H1 (cell line): ENCODE measurements around the gene MYOM1. TPM values are rescaled to one million over a fixed set of nuclear protein-coding genes. Genes with fewer than 3 reads are reported as not detected.

Experiments used
- CTCF ChIA-PET: fragments of 300-600 bp; sonication (Branson Sonifier 250); formaldehyde crosslinking; loops from one replicate; lab custom pipeline; 2021; ENCODE audit not compliant: partially characterized antibody; lab: Charles Lee
- POLR2A ChIA-PET: fragments of 300-600 bp; sonication (Branson Sonifier 250); formaldehyde crosslinking; loops from one replicate; lab custom pipeline; 2021; ENCODE audit warnings: inconsistent platforms; ENCODE audit not compliant: partially characterized antibody; lab: Charles Lee
- DNase-seq, 2 experiments: peaks; one replicate each; pipeline versions ENCODE4 v3.0.0 to v3.0.0-alpha.2; 2010 to 2022; ENCODE audit warnings: low spot score in 2 of 2, low read depth in 1 of 2, mixed read lengths in 1 of 2
- FAIRE-seq: peaks from 2 replicates; lab custom pipeline; 2011; peaks lifted over from hg19 to GRCh38; lab: Jason Lieb, UNC
- H2AFZ ChIP-seq: 2 replicates; pipeline ENCODE4 v1.8.1; 2012; ENCODE audit warnings: low read length, inconsistent platforms
- H2AK5ac ChIP-seq: 2 replicates; pipeline ENCODE4 v1.6.1; 2013; ENCODE audit warnings: low read depth, low read length
- H2BK120ac ChIP-seq: replicated peaks from 2 replicates; pipeline ENCODE3; 2013; ENCODE audit warnings: low read depth, low read length, inconsistent platforms
- H2BK12ac ChIP-seq: 2 replicates; pipeline ENCODE4 v1.6.1; 2013; ENCODE audit warnings: low read depth, low read length
- H2BK15ac ChIP-seq: 2 replicates; pipeline ENCODE4 v1.6.1; 2013; ENCODE audit warnings: low read length
- H2BK20ac ChIP-seq: 2 replicates; pipeline ENCODE4 v1.6.1; 2013; ENCODE audit warnings: low read length
- H2BK5ac ChIP-seq: 2 replicates; pipeline ENCODE4 v1.6.1; 2013; ENCODE audit warnings: low read depth, low read length
- H3K14ac ChIP-seq: 2 replicates; pipeline ENCODE4 v1.6.1; 2013; ENCODE audit warnings: inconsistent platforms; ENCODE audit not compliant: insufficient read length
- H3K18ac ChIP-seq: 2 replicates; pipeline ENCODE4 v1.6.1; 2013; ENCODE audit warnings: low read length; ENCODE audit errors: extremely low read depth
- H3K23ac ChIP-seq: 2 replicates; pipeline ENCODE4 v1.6.1; 2013; ENCODE audit warnings: inconsistent platforms; ENCODE audit not compliant: insufficient read length
- H3K23me2 ChIP-seq: 2 replicates; pipeline ENCODE4 v1.6.1; 2013; ENCODE audit warnings: low read depth, low read length
- H3K27ac ChIP-seq: 2 replicates; pipeline ENCODE4 v1.6.1; 2011; ENCODE audit warnings: low read depth, low read length, inconsistent platforms
- H3K27me3 ChIP-seq, 4 experiments: replicated peaks in 1 of 4; 1 replicate in 1 of 4; 2 replicates in 3 of 4; pipeline versions ENCODE4 v1.6.1 to v1.8.1; 2011 to 2013; ENCODE audit warnings: low read length in 3 of 4, mild to moderate bottlenecking in 3 of 4, inconsistent platforms in 2 of 4, mixed read lengths in 2 of 4, moderate library complexity in 1 of 4; ENCODE audit not compliant: control insufficient read depth in 3 of 4, insufficient read depth in 3 of 4; ENCODE audit errors: extremely low read depth in 1 of 4
- H3K36me3 ChIP-seq, 4 experiments: 2 replicates each; pipeline versions ENCODE4 v1.6.1 to v1.8.1; 2011 to 2013; ENCODE audit warnings: mild to moderate bottlenecking in 4 of 4, low read length in 3 of 4, moderate library complexity in 2 of 4, control low read depth in 1 of 4, inconsistent platforms in 1 of 4; ENCODE audit not compliant: insufficient read depth in 4 of 4, control insufficient read depth in 2 of 4
- H3K4ac ChIP-seq: replicated peaks from 2 replicates; pipeline ENCODE3; 2013; ENCODE audit warnings: low read length, low read depth, mixed read lengths, inconsistent platforms; ENCODE audit not compliant: insufficient read length
- H3K4me1 ChIP-seq, 4 experiments: replicated peaks in 1 of 4; 1 replicate in 1 of 4; 2 replicates in 3 of 4; pipeline versions ENCODE4 v1.6.1 to v1.8.1; 2011 to 2013; ENCODE audit warnings: low read length in 3 of 4, inconsistent platforms in 2 of 4, mixed read lengths in 1 of 4; ENCODE audit not compliant: insufficient read depth in 4 of 4, control insufficient read depth in 3 of 4
- H3K4me2 ChIP-seq, 2 experiments: 2 replicates each; pipeline versions ENCODE4 v1.6.1 to v1.8.1; 2011 to 2013; ENCODE audit warnings: low read depth in 2 of 2, low read length in 2 of 2, control low read depth in 1 of 2, inconsistent platforms in 1 of 2, mild to moderate bottlenecking in 1 of 2; ENCODE audit not compliant: insufficient read depth in 1 of 2
- H3K4me3 ChIP-seq, 4 experiments: fragments of 200-600, 300-600 bp in 1 of 4; sonication (generic), shearing (Covaris generic), sonication (Bioruptor Twin) in 1 of 4; 2 replicates each; pipeline versions ENCODE4 v1.5.1 to v1.8.1; 2011 to 2016; ENCODE audit warnings: low read length in 4 of 4, low read depth in 3 of 4, control low read depth in 2 of 4, inconsistent platforms in 2 of 4, mild to moderate bottlenecking in 2 of 4, mixed read lengths in 1 of 4, moderate library complexity in 1 of 4; ENCODE audit not compliant: insufficient read depth in 2 of 4; ENCODE audit errors: extremely low read depth in 1 of 4
- H3K56ac ChIP-seq: replicated peaks from 2 replicates; pipeline ENCODE3; 2013; ENCODE audit warnings: low read depth, mild to moderate bottlenecking, mixed read lengths, low read length, inconsistent platforms; ENCODE audit not compliant: insufficient read length
- H3K79me1 ChIP-seq: 2 replicates; pipeline ENCODE4 v1.6.1; 2013; ENCODE audit warnings: low read depth, low read length, control low read depth
- H3K79me2 ChIP-seq, 2 experiments: 2 replicates each; pipeline versions ENCODE4 v1.6.1 to v1.8.1; 2012 to 2013; ENCODE audit warnings: low read length in 2 of 2, mild to moderate bottlenecking in 2 of 2, inconsistent platforms in 1 of 2; ENCODE audit not compliant: insufficient read depth in 2 of 2, control insufficient read depth in 1 of 2
- H3K9ac ChIP-seq, 4 experiments: replicated peaks in 1 of 4; 1 replicate in 1 of 4; 2 replicates in 3 of 4; pipeline versions ENCODE4 v1.6.1 to v1.8.1; 2011 to 2013; ENCODE audit warnings: low read depth in 3 of 4, low read length in 3 of 4, control low read depth in 2 of 4, mild to moderate bottlenecking in 2 of 4, moderate library complexity in 2 of 4, inconsistent platforms in 1 of 4; ENCODE audit errors: extremely low read depth in 1 of 4
- H3K9me3 ChIP-seq, 2 experiments: 2 replicates each; pipeline versions ENCODE4 v1.6.1 to v1.8.1; 2012 to 2013; ENCODE audit warnings: mild to moderate bottlenecking in 2 of 2, moderate library complexity in 2 of 2, control low read depth in 1 of 2, inconsistent platforms in 1 of 2, low read depth in 1 of 2, low read length in 1 of 2, mixed read lengths in 1 of 2; ENCODE audit not compliant: insufficient read depth in 2 of 2
- H4K20me1 ChIP-seq, 2 experiments: replicated peaks in 1 of 2; 2 replicates each; pipeline versions ENCODE3 to v1.8.1; 2011 to 2013; ENCODE audit warnings: inconsistent platforms in 2 of 2, low read length in 2 of 2, mild to moderate bottlenecking in 1 of 2; ENCODE audit not compliant: insufficient read depth in 2 of 2, control insufficient read depth in 1 of 2
- H4K5ac ChIP-seq: 2 replicates; pipeline ENCODE4 v1.6.1; 2013; ENCODE audit warnings: low read length, low read depth, mixed read lengths, inconsistent platforms; ENCODE audit not compliant: insufficient read length
- H4K8ac ChIP-seq: 2 replicates; pipeline ENCODE4 v1.8.0; 2013; ENCODE audit warnings: mild to moderate bottlenecking, moderate library complexity, low read length, inconsistent platforms; ENCODE audit not compliant: insufficient read depth; ENCODE audit errors: extremely low read depth
- H4K91ac ChIP-seq: replicated peaks from 2 replicates; pipeline ENCODE3; 2013; ENCODE audit warnings: low read length, mixed read lengths, inconsistent platforms; ENCODE audit not compliant: insufficient read length
- BACH1 ChIP-seq: IDR thresholded peaks from 2 replicates; pipeline ENCODE4 v1.6.1; 2012; ENCODE audit warnings: low read length, improper control_type of control experiment
- CBX5 ChIP-seq: fragments of 300-800, 300-1000 bp; sonication (generic); IDR thresholded peaks from 2 replicates; pipeline ENCODE4 v1.7.1; 2016; ENCODE audit warnings: antibody characterized with exemption, low read length, low read depth
- CBX8 ChIP-seq: fragments of 300-800, 300-1000 bp; sonication (generic); IDR thresholded peaks from 2 replicates; pipeline ENCODE4 v1.7.1; 2016; ENCODE audit warnings: low read depth, low read length, borderline replicate concordance
- KDM1A ChIP-seq: fragments of 200-600, 300-600 bp; sonication (generic); IDR thresholded peaks from 2 replicates; pipeline ENCODE4 v1.7.1; 2016; ENCODE audit warnings: mild to moderate bottlenecking, low read length, borderline replicate concordance
- POLR2AphosphoS5 ChIP-seq: IDR thresholded peaks from 2 replicates; pipeline ENCODE4 v1.6.1; 2011; ENCODE audit warnings: low read depth, low read length
- RXRA ChIP-seq: IDR thresholded peaks from 2 replicates; pipeline ENCODE4 v1.6.1; 2011; ENCODE audit warnings: low read depth, mild to moderate bottlenecking, low read length, moderate library complexity; ENCODE audit not compliant: insufficient read depth
- SAP30 ChIP-seq: fragments of 300-600 bp; sonication (generic); IDR thresholded peaks from 2 replicates; pipeline ENCODE4 v1.7.1; 2012; ENCODE audit warnings: low read length, moderate library complexity, mild to moderate bottlenecking, inconsistent platforms; ENCODE audit not compliant: insufficient read depth, insufficient replicate concordance
- SIX5 ChIP-seq: IDR thresholded peaks from 2 replicates; pipeline ENCODE4 v1.6.1; 2011; ENCODE audit warnings: mild to moderate bottlenecking, low read depth, low read length
- TCF12 ChIP-seq: IDR thresholded peaks from 2 replicates; pipeline ENCODE4 v1.6.1; 2011; ENCODE audit warnings: low read depth, mild to moderate bottlenecking, low read length
- TEAD4 ChIP-seq: IDR thresholded peaks from 2 replicates; pipeline ENCODE4 v1.6.1; 2012; ENCODE audit warnings: low read depth, low read length, inconsistent platforms, mixed read lengths
- ZNF274 ChIP-seq: IDR thresholded peaks from 2 replicates; pipeline ENCODE4 v1.7.0; 2012; ENCODE audit warnings: low read length, borderline replicate concordance; ENCODE audit errors: extremely low read depth
- WGBS, 2 experiments: shearing (Covaris generic) in 1 of 2; methylation state at CpG; one replicate each; pipeline versions ENCODE4 v1.1.6 to v1.1.7; 2013 to 2015; ENCODE audit warnings: low lambda C conversion rate in 2 of 2, mixed read lengths in 2 of 2, inconsistent platforms in 1 of 2, low coverage in 1 of 2, missing lambda C conversion rate in 1 of 2; ENCODE audit not compliant: insufficient replicate concordance in 2 of 2, insufficient coverage in 1 of 2, insufficient read length in 1 of 2; ENCODE audit errors: extremely low coverage in 1 of 2, missing lambda C conversion rate in 1 of 2; 5-methylcytosine and 5-hydroxymethylcytosine counted together
- polyA plus RNA-seq, 7 experiments: library from polyadenylated mRNA; depleted of rRNA in 3 of 7; stranded (reverse) in 5 of 7; unstranded in 2 of 7; fragments of >200 nt in 5 of 7; fragments of 200-250 nt in 2 of 7; gene quantifications; 1 replicate in 5 of 7; 2 replicates in 1 of 7; 4 replicates in 1 of 7; pipeline versions ENCODE4 v1.2.1 to v1.2.3, GENCODE V29; 2011 to 2013; ENCODE audit warnings: missing spikeins in 2 of 7, mixed read lengths in 2 of 7
- total RNA-seq: library from RNA; stranded (reverse); fragmentation: NEBNext Ultra II Directional; extraction: Animal tissue kit (Norgen Biotek cat#: 25700); gene quantifications from 2 replicates; pipeline ENCODE4 v1.2.1, GENCODE V29; 2021
- TF ChIP-seq, protein P1 (sequence below), 3 experiments: IDR thresholded peaks; 1 replicate in 2 of 3; 2 replicates in 1 of 3; pipeline versions ENCODE4 v1.5.1 to v1.6.1; 2011; ENCODE audit warnings: low read length in 3 of 3, mild to moderate bottlenecking in 3 of 3, inconsistent platforms in 2 of 3, low read depth in 1 of 3, moderate library complexity in 1 of 3; ENCODE audit not compliant: insufficient read depth in 1 of 3; ENCODE audit errors: control extremely low read depth in 1 of 3

MYOM1 gene
- total and polyA plus RNA-seq, 2 of the 8 experiments (the other 6 are each of a cell fraction or from before 2014, with no cell fraction given) = 0.06 to 0.32 TPM

DNA sequence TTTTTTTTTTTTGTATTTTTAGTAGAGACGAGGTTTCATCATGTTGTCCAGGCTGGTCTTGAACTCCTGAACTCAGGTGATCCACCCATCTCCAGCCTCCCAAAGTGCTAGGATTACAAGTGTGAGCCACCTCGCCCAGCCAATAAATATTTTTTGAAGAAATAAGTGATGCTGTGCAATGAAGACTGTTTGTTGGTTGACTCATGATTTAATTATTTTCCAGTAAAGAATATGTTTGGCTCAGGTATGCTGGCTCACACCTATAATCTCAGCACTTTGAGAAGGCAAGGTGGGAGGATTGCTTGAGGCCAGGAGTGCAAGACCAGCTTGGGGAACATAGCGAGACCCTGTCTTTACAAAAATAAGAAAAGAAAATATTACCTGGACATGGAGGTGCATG is 165.0 kb downstream of the MYOM1 start:
- no peak overlapping the region for H2BK120ac ChIP-seq
- no peak overlapping the region for H3K56ac ChIP-seq
- ChIA-PET CTCF (interaction anchor here (0.6 to 2.5 kb wide), 3 partner anchors 9 to 136 kb away, joined by 3 to 6 read pairs (median 4); no protein-coding TSS in a partner anchor), POLR2A (no interaction called here)
- no peak overlapping the region for H3K4me3 ChIP-seq
- H2BK20ac ChIP-seq = no peak overlapping the region
- H3K14ac ChIP-seq = no peak overlapping the region
- 0 out of 4 replicates have a peak, but pooled peaks cover 0 to 4% of the 10 kb centered on the region in 2 experiments for H3K9me3 ChIP-seq
- no peaks in the 10 kb centered on the region for H3K36me3 ChIP-seq
- H3K23ac ChIP-seq = no peak overlapping the region
- DNase-seq (no peak), FAIRE-seq (no peak)
- no peak overlapping the region for H2AK5ac ChIP-seq
- no peaks in the 10 kb centered on the region for H4K20me1 ChIP-seq
- no peaks in the 10 kb centered on the region for H3K4me1 ChIP-seq
- H3K4me2 ChIP-seq = no peak overlapping the region
- H2BK12ac ChIP-seq = no peak overlapping the region
- H3K79me2 ChIP-seq = no peaks in the 10 kb centered on the region
- no peaks in the 10 kb centered on the region for H3K79me1 ChIP-seq
- no peaks in the 10 kb centered on the region for H3K23me2 ChIP-seq
- H2AFZ ChIP-seq = no peak overlapping the region
- H3K18ac ChIP-seq = no peak overlapping the region
- H3K27me3 ChIP-seq = no peaks in the 10 kb centered on the region
- H3K4ac ChIP-seq = no peak overlapping the region
- no peak overlapping the region for H4K5ac ChIP-seq
- no peak overlapping the region for H2BK5ac ChIP-seq
- H3K27ac ChIP-seq = no peak overlapping the region
- H3K9ac ChIP-seq = no peak overlapping the region
- no peak overlapping the region for H4K91ac ChIP-seq
- 91% methylated on average over 2 of the region's 3 CpGs; no CpG with 5 or more reads in 1 of the 2 experiments for WGBS, 2 experiments
- no peak overlapping the region for H4K8ac ChIP-seq
- H2BK15ac ChIP-seq = no peak overlapping the region
- TF ChIP-seq CBX8 (no peak), SIX5 (no peak), SAP30 (no peak), TEAD4 (no peak), TCF12 (no peak), CBX5 (no peak), ZNF274 (no peak), RXRA (no peak), BACH1 (no peak), POLR2AphosphoS5 (no peak), KDM1A (no peak)
- TF ChIP-seq, protein P1, sequence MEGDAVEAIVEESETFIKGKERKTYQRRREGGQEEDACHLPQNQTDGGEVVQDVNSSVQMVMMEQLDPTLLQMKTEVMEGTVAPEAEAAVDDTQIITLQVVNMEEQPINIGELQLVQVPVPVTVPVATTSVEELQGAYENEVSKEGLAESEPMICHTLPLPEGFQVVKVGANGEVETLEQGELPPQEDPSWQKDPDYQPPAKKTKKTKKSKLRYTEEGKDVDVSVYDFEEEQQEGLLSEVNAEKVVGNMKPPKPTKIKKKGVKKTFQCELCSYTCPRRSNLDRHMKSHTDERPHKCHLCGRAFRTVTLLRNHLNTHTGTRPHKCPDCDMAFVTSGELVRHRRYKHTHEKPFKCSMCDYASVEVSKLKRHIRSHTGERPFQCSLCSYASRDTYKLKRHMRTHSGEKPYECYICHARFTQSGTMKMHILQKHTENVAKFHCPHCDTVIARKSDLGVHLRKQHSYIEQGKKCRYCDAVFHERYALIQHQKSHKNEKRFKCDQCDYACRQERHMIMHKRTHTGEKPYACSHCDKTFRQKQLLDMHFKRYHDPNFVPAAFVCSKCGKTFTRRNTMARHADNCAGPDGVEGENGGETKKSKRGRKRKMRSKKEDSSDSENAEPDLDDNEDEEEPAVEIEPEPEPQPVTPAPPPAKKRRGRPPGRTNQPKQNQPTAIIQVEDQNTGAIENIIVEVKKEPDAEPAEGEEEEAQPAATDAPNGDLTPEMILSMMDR (IDR thresholded peaks at IDR 0.05; ENCODE audit: control extremely low read depth in 1 of 3, insufficient read depth in 1 of 3, low read depth in 1 of 3, low read length in 3 of 3) = no peak
